Left cardiac atrium (tissue), 4 donors: ENCODE results near the gene SUPT3H. TPM values are rescaled to one million over a fixed set of nuclear protein-coding genes. Genes with fewer than 3 reads are reported as not detected.
"Not testable (repeated sequence)": the region's sequence is repeated elsewhere in the genome, so short reads cannot be mapped to it uniquely, and the experiment has no call there.

ENCODE experiments used
- ATAC-seq, 2 donors: fragments of 200-7000 bp; cut with Tn5 transposase; one replicate each; pipeline ENCODE4 v1.9.1; 2020; ENCODE audit warnings: mild to moderate bottlenecking in 2 of 2, moderate library complexity in 2 of 2
- DNase-seq: peaks from one replicate; pipeline ENCODE4 v3.0.0-alpha.2; 2020
- intact Hi-C, 2 donors: fragments of 100-400 bp; cut with DNase I; formaldehyde crosslinking; loops; one replicate each; pipeline versions ENCODE4 v1.14.1 to v1.15.1; 2022 to 2023
- total RNA-seq, 2 donors: library from RNA; stranded (reverse); fragmentation: NEBNext Ultra II Directional; extraction: Animal tissue kit (Norgen Biotek cat#: 25700); gene quantifications; one replicate each; pipeline ENCODE4 v1.2.1, GENCODE V29; 2021
- donor health status: DM: no; HTN: yes; CAD: no.
- donor health status: DM: no; HTN: yes; CAD: no; lungs with severe emphysema.
- donor health status: DM: yes; HTN: yes; CAD: no.
- donor health status: Dilated cardiomyopathy.

The SUPT3H gene
- total RNA-seq, 2 donors from 2014 or later = 3.2 to 4.3 TPM

- intact Hi-C loops = no loop called here
- no peak for ATAC-seq
- no peak for DNase-seq
These were observed 27.5 kb downstream of the SUPT3H start for GRCh38 chr6:45350186-45350710.

- no peak for ATAC-seq
- intact Hi-C loops = loop anchor here in 1 of 2 donors (2.0 kb wide), 1 partner anchor 18 kb away; no protein-coding TSS in a partner anchor
- no peak for DNase-seq
These were observed 32.8 kb downstream of the SUPT3H start for GRCh38 chr6:45344900-45345299.

- intact Hi-C loops = no loop called here
- ATAC-seq (no peak), DNase-seq (no peak)
These were observed 49.2 kb downstream of the SUPT3H start for GRCh38 chr6:45328523-45328922.

GRCh38 chr6:45327956-45328522 lies 49.7 kb downstream of the SUPT3H start, which contains the start of gene RUNX2:
Gene RUNX2 (plus strand): TSS chr6:45328330. CDS start chr6:45328727, 397 bp downstream.
- DNase-seq (no peak), ATAC-seq (peak; percentile 53 to 63)
- intact Hi-C loops = loop anchor here in 1 of 2 donors (2.0 kb wide), 1 partner anchor 17 kb away; no protein-coding TSS in a partner anchor

- ATAC-seq (no peak), DNase-seq (no peak)
- intact Hi-C loops = loop anchor here in 1 of 2 donors (2.0 kb wide), 1 partner anchor 18 kb away; no protein-coding TSS in a partner anchor
These were observed 50.9 kb downstream of the SUPT3H start for GRCh38 chr6:45326698-45327417.

- intact Hi-C loops = no loop called here
- ATAC-seq (no peak), DNase-seq (no peak)
These were observed 54.0 kb downstream of the SUPT3H start for GRCh38 chr6:45323656-45324224.

GRCh38 chr6:45320349-45320748 lies 57.4 kb downstream of the SUPT3H start:
- ATAC-seq (no peak), DNase-seq (no peak)
- intact Hi-C loops = no loop called here

- no peak for DNase-seq
- no peak for ATAC-seq
- intact Hi-C loops = no loop called here
These were observed 63.6 kb downstream of the SUPT3H start for GRCh38 chr6:45314146-45314545.

- DNase-seq (no peak), ATAC-seq (no peak)
- intact Hi-C loops = no loop called here
These were observed 67.5 kb downstream of the SUPT3H start for GRCh38 chr6:45310118-45310788.

- ATAC-seq = no peak
- intact Hi-C loops = no loop called here
- no peak for DNase-seq
These were observed 72.2 kb downstream of the SUPT3H start for GRCh38 chr6:45305546-45305945.

- intact Hi-C loops = no loop called here
- ATAC-seq = no peak
- DNase-seq = no peak
These were observed 74.9 kb downstream of the SUPT3H start for GRCh38 chr6:45302832-45303231.

GRCh38 chr6:45301348-45302142 lies 76.2 kb downstream of the SUPT3H start:
- intact Hi-C loops = no loop called here
- no peak for DNase-seq
- ATAC-seq = no peak

- no peak for ATAC-seq
- intact Hi-C loops = no loop called here
- DNase-seq = no peak
These were observed 77.0 kb downstream of the SUPT3H start for GRCh38 chr6:45300736-45301135.

GRCh38 chr6:45299096-45299581 lies 78.6 kb downstream of the SUPT3H start:
- ATAC-seq (no peak), DNase-seq (no peak)
- intact Hi-C loops = no loop called here

GRCh38 chr6:45297320-45297719 lies 80.4 kb downstream of the SUPT3H start:
- ATAC-seq (no peak), DNase-seq (no peak)
- intact Hi-C loops = no loop called here

- ATAC-seq, intact Hi-C loops, DNase-seq: not testable (repeated sequence)
These were observed 83.6 kb downstream of the SUPT3H start for GRCh38 chr6:45294065-45294701.

- intact Hi-C loops = no loop called here
- ATAC-seq (no peak), DNase-seq (no peak)
These were observed 84.4 kb downstream of the SUPT3H start for GRCh38 chr6:45293306-45293705.
